GM12872 (cell line): ENCODE data around the gene SMYD2.

Experiments
- TF ChIP-seq, protein P1 (sequence below): IDR thresholded peaks from 3 replicates; pipeline ENCODE4 v1.5.1; 2011; ENCODE audit warnings: low read depth, mild to moderate bottlenecking, low read length, moderate library complexity; ENCODE audit not compliant: insufficient read depth

The SMYD2 gene

DNA sequence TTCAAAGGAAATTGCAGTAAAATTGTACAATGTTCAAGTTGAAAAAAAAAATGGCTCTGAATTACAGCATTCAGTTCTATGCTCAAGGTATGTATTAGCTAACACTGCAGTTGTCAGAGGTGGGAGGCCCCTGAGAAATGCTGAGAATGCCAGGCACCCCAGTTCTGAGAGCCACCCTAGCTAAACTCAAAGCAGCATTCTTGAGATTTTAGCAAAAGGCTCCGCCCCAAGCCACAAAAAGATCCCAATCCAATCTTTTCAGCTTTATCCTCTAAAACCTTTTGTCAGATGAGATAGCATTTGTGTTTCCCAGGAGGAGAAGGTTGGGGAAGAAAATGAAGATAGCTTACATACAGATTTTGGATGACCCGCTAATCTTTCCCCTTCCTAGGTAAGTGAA is 68.8 kb downstream of the SMYD2 start:
- TF ChIP-seq, protein P1, sequence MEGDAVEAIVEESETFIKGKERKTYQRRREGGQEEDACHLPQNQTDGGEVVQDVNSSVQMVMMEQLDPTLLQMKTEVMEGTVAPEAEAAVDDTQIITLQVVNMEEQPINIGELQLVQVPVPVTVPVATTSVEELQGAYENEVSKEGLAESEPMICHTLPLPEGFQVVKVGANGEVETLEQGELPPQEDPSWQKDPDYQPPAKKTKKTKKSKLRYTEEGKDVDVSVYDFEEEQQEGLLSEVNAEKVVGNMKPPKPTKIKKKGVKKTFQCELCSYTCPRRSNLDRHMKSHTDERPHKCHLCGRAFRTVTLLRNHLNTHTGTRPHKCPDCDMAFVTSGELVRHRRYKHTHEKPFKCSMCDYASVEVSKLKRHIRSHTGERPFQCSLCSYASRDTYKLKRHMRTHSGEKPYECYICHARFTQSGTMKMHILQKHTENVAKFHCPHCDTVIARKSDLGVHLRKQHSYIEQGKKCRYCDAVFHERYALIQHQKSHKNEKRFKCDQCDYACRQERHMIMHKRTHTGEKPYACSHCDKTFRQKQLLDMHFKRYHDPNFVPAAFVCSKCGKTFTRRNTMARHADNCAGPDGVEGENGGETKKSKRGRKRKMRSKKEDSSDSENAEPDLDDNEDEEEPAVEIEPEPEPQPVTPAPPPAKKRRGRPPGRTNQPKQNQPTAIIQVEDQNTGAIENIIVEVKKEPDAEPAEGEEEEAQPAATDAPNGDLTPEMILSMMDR: no peak

DNA sequence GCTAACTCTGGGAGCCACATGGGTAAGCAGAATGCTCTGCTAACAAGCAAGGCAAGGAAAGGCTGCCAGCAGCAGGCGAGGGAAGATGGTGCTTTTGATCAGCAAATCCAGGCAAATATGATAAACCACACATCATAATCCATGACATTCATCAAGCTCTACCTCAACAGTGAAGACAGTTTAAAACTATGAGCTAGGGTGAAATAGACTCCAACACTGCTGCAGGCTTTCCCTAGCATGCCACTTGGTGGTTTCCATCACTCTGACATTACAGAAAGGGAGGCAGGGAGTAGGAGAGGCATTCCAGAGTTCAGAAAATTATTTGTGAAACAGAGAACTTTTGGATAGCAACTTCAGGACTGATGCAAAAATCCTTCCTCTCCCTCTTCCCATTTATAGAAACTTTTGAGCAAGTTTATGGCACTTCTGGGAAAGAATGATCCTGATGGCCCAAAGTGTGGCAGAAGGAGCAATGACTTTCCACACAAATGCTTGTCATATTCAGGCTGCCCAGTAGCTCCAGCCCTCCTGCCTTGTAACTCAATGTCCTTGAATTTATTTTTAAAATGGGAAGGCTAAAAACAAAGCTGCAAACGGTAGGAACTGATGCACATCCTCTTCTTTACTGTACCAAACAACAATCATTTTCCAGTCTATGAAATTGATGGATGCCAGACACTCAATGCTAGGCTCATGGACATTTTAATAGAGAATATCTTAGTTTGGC is 70.8 kb downstream of the SMYD2 start:
- TF ChIP-seq, protein P1: no peak

DNA sequence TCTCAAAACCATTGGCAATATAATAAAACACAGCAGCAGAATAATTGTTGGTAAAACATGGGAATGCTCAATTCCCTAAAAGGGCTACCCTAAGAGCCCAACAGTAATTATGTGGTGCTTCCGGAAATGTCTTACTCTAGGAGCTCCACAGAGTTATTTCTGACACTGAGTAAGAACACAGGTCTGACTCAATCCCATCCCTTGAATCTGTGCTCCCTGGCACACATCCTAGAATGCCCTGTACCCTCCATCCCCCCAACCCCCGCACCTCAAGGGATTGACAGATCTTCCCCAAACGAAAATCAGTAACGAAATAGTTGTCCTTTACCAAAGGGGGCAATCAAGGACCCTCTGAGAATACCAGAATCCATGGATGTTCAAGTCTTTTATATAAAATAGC is 71.9 kb downstream of the SMYD2 start:
- TF ChIP-seq, protein P1: no peak

DNA sequence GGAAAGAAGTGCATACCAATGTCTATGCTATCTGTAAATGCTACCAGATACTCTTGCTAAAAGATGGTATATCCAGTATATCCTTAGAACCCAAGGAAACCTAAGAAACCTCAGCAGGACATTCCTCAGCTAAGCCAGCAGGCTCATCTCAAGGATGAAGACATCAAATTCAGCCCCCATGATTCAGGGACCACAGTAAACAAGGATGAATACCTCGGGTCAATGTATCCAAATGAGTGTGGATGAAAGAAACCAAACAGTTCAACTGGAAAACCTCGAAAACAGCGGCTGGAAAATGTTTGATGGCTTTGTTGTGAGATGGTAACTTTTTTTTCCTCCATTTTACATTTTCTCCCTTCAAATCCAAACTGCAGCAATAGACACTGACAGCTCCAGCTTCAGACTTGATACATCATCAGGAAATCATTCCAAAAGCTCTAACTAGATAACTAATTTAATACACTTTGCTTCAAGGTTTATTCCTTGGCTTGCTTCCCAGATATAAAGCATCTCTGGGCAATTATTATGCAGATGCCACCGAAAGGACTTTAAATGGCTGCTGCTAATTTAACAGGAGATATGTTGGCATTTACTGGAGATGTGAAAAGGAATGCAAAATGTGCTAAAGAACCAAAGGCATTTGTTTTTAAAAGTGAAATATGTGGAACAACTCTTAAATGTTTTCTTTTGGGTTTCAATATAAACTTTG is 73.6 kb downstream of the SMYD2 start:
- TF ChIP-seq, protein P1: no peak

DNA sequence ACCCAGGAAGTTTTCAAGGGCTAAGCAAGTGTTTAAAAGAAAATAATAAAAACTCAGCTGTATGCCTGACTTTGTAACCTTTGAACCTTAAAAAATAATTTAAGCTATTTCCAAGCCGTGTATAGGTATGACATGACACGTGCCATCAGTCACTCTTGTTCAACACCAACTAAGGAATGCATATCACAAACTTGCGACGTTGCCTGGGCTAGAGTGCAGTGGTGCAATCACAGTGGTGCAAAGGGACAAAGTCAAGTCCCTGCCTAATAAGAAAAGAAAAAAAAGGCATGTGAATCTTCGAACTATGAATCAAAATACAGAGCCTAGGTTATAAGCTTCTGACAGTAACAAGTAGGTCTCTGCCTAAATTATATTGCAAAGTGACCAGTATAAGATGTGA is 79.2 kb downstream of the SMYD2 start:
- TF ChIP-seq, protein P1: no peak

DNA sequence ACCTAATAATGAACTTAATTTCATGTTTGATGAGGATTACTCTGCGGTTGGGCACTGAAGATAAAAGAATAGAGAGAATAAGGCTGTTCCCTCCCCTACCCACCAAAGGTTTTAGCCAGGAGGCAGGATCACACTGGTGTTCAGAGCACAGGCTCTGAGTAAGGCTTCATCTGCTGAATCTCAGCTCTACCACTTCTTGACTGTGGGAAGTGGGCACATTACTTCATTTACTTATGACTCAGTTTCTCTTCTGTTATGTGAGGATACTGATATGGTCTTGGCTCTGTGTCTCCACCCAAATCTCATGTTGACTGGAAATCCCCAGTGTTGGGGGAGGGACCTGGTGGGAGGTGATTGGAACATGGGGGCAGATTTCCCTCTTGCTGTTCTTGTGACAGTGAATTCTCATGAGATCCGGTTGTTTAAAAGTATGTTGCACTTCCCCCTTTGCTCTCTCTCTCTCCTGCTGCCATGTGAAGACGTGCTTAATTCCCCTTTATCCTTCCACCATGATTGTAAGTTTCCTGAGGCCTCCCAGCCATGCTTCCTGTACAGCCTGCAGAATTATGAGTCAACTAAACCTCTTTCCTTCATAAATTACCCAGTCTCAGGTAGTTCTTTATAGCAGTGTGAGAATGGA is 79.7 kb downstream of the SMYD2 start:
- TF ChIP-seq, protein P1: no peak

DNA sequence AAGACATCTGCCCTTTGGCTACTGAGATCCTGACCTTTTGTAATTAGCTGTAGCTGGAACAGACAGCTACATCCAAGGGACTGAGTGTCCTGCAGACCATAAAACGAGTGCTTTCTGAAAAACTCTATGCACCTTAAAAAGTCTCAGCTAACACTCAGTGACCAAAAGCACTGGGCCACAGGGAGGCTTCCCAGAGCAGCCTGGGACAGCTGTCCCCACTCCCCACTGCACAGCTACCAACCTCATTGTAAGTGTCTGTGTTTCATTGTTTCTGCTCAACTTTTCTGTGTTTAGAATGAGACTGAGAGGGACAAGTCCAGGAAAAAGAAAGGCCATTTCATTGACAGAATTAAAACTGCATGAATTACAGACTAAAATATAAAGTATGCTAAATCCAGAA is 80.7 kb downstream of the SMYD2 start:
- TF ChIP-seq, protein P1: no peak
